ES-I3 (cell line): Measurements from ENCODE around the gene CADPS2.

Experiments
- H3K36me3 ChIP-seq: 2 replicates; pipeline ENCODE4 v1.6.1; 2013; ENCODE audit warnings: mild to moderate bottlenecking, low read length, control low read depth, moderate library complexity; ENCODE audit not compliant: insufficient read depth
- H3K4me1 ChIP-seq: 2 replicates; pipeline ENCODE4 v1.6.1; 2013; ENCODE audit warnings: mild to moderate bottlenecking, control low read depth, low read length; ENCODE audit not compliant: insufficient read depth
- H3K9ac ChIP-seq: 2 replicates; pipeline ENCODE4 v1.6.1; 2013; ENCODE audit warnings: low read depth, mild to moderate bottlenecking, low read length, moderate library complexity
- H3K9me3 ChIP-seq: 2 replicates; pipeline ENCODE4 v1.6.1; 2013; ENCODE audit warnings: mild to moderate bottlenecking, low read length, moderate library complexity; ENCODE audit not compliant: control insufficient read depth, insufficient read depth

Gene CADPS2

GRCh38 chr7:122487131-122487530, 399.1 kb downstream of the CADPS2 start:
- Histone ChIP-seq H3K9me3 (no peaks in the 10 kb centered on the region), H3K36me3 (no peaks in the 10 kb centered on the region; the same call in 1 of the 2 replicates), H3K9ac (no peak overlapping the region), H3K4me1 (no peaks in the 10 kb centered on the region)

- Histone ChIP-seq H3K36me3 (no peaks in the 10 kb centered on the region; the same call in 1 of the 2 replicates), H3K4me1 (no peaks in the 10 kb centered on the region), H3K9me3 (no peaks in the 10 kb centered on the region), H3K9ac (no peak overlapping the region)
Observed at GRCh38 chr7:122485856-122486255, 400.4 kb downstream of the CADPS2 start.

- Histone ChIP-seq H3K36me3 (no peaks in the 10 kb centered on the region; the same call in 1 of the 2 replicates), H3K4me1 (no peaks in the 10 kb centered on the region), H3K9me3 (no peaks in the 10 kb centered on the region), H3K9ac (no peak overlapping the region)
Observed at GRCh38 chr7:122482212-122482611, 404.0 kb downstream of the CADPS2 start.

- Histone ChIP-seq H3K36me3 (no peaks in the 10 kb centered on the region), H3K9me3 (no peaks in the 10 kb centered on the region), H3K9ac (no peak overlapping the region), H3K4me1 (peaks cover 23% of the 10 kb centered on the region)
Observed at GRCh38 chr7:122470859-122471258, 415.4 kb downstream of the CADPS2 start.

- H3K36me3 ChIP-seq, result no peaks in the 10 kb centered on the region
- peaks cover 19% of the 10 kb centered on the region for H3K4me1 ChIP-seq
- no peaks in the 10 kb centered on the region for H3K9me3 ChIP-seq
- H3K9ac ChIP-seq, result no peak overlapping the region
Observed at GRCh38 chr7:122468945-122469344, 417.3 kb downstream of the CADPS2 start.

- no peaks in the 10 kb centered on the region for H3K36me3 ChIP-seq
- H3K9me3 ChIP-seq, result no peaks in the 10 kb centered on the region
- H3K4me1 ChIP-seq, result peaks cover 15% of the 10 kb centered on the region
- no peak overlapping the region for H3K9ac ChIP-seq
Observed at GRCh38 chr7:122467661-122468449, 418.4 kb downstream of the CADPS2 start.

- no peaks in the 10 kb centered on the region for H3K9me3 ChIP-seq
- H3K4me1 ChIP-seq, result peaks cover 7% of the 10 kb centered on the region
- H3K36me3 ChIP-seq, result no peaks in the 10 kb centered on the region
- no peak overlapping the region for H3K9ac ChIP-seq
Observed at GRCh38 chr7:122465296-122465695, 421.0 kb downstream of the CADPS2 start.

- Histone ChIP-seq H3K9ac (no peak overlapping the region), H3K36me3 (no peaks in the 10 kb centered on the region), H3K4me1 (no peaks in the 10 kb centered on the region), H3K9me3 (no peaks in the 10 kb centered on the region)
Observed at GRCh38 chr7:122463631-122464030, 422.6 kb downstream of the CADPS2 start.

GRCh38 chr7:122460936-122461335, 425.3 kb downstream of the CADPS2 start:
- H3K4me1 ChIP-seq, result peaks cover 11% of the 10 kb centered on the region; the same call in 1 of the 2 replicates
- H3K9ac ChIP-seq, result no peak overlapping the region
- no peaks in the 10 kb centered on the region for H3K9me3 ChIP-seq
- H3K36me3 ChIP-seq, result no peaks in the 10 kb centered on the region

GRCh38 chr7:122457969-122458368, 428.3 kb downstream of the CADPS2 start:
- H3K36me3 ChIP-seq, result no peaks in the 10 kb centered on the region
- H3K4me1 ChIP-seq, result peaks cover 11% of the 10 kb centered on the region; the same call in 1 of the 2 replicates
- no peaks in the 10 kb centered on the region for H3K9me3 ChIP-seq
- no peak overlapping the region for H3K9ac ChIP-seq

- Histone ChIP-seq H3K9ac (no peak overlapping the region), H3K9me3 (no peaks in the 10 kb centered on the region), H3K4me1 (peaks cover 11% of the 10 kb centered on the region; the same call in 1 of the 2 replicates), H3K36me3 (no peaks in the 10 kb centered on the region)
Observed at GRCh38 chr7:122457325-122457724, 428.9 kb downstream of the CADPS2 start.

- no peak overlapping the region for H3K9ac ChIP-seq
- H3K36me3 ChIP-seq, result no peaks in the 10 kb centered on the region
- H3K9me3 ChIP-seq, result no peaks in the 10 kb centered on the region
- peaks cover 11% of the 10 kb centered on the region; the same call in 1 of the 2 replicates for H3K4me1 ChIP-seq
Observed at GRCh38 chr7:122454776-122455507, 431.3 kb downstream of the CADPS2 start.

- Histone ChIP-seq H3K9me3 (no peaks in the 10 kb centered on the region), H3K9ac (no peak overlapping the region), H3K36me3 (no peaks in the 10 kb centered on the region), H3K4me1 (peaks cover 24% of the 10 kb centered on the region)
Observed at GRCh38 chr7:122453432-122453831, 432.8 kb downstream of the CADPS2 start.

- Histone ChIP-seq H3K9me3 (0 out of 2 replicates have a peak, but pooled peaks cover under 1% of the 10 kb centered on the region), H3K4me1 (peaks cover 16% of the 10 kb centered on the region), H3K36me3 (no peaks in the 10 kb centered on the region), H3K9ac (no peak overlapping the region)
Observed at GRCh38 chr7:122448893-122449589, 437.2 kb downstream of the CADPS2 start.
